Prostate gland (tissue), 2 donors: ENCODE results near the gene CNKSR3.

ENCODE experiments used
- POLR2A ChIP-seq: fragments of 450-650 bp; IDR thresholded peaks from one replicate; pipeline ENCODE4 v1.6.1; 2016; ENCODE audit warnings: antibody characterized with exemption, mild to moderate bottlenecking
- TF ChIP-seq, protein P1 (sequence below), 4 experiments: fragments of 200-600 bp in 2 of 4; fragments of 450-650 bp in 2 of 4; sonication (generic) in 2 of 4; IDR thresholded peaks; 1 replicate in 3 of 4; 2 replicates in 1 of 4; pipeline ENCODE4 v1.5.1; 2016 to 2019; ENCODE audit warnings: antibody characterized with exemption in 4 of 4, mild to moderate bottlenecking in 2 of 4, moderate library complexity in 2 of 4

DNA sequence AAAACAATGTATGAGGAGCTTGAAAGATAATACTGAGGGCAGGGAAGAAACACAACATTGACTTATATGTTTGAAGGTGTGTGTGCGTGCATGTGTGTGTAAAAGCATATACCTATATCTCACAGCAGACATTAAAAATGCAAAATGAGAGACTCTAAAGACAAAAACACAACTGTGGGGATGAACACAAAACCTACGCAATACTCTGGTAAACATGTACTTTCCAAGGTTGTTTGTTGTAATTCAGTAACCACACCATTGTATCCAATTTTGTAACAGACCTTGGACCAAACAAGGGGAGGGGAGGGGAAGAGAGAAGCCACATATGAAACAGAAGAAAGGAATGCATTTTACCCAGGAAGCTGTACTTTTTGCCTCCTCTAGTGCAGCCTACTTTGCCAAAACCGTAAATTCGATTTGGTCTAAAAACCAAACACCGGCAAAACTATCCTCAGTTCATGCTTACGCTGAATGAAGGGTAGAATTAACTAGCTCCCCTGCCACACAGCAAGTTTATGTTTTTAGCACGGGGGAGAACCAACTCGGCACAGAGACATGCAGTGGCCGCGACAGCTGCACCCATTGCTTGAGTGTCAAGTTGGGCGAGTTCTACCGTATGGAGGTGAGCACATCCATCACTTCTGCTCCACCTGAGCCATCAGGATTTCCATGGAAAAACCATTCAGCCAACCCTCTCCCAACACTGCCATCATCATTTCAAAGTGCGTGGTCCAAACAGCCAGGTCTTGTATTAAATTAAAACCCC is 50.0 kb downstream of the CNKSR3 start:
- TF ChIP-seq, protein P1, sequence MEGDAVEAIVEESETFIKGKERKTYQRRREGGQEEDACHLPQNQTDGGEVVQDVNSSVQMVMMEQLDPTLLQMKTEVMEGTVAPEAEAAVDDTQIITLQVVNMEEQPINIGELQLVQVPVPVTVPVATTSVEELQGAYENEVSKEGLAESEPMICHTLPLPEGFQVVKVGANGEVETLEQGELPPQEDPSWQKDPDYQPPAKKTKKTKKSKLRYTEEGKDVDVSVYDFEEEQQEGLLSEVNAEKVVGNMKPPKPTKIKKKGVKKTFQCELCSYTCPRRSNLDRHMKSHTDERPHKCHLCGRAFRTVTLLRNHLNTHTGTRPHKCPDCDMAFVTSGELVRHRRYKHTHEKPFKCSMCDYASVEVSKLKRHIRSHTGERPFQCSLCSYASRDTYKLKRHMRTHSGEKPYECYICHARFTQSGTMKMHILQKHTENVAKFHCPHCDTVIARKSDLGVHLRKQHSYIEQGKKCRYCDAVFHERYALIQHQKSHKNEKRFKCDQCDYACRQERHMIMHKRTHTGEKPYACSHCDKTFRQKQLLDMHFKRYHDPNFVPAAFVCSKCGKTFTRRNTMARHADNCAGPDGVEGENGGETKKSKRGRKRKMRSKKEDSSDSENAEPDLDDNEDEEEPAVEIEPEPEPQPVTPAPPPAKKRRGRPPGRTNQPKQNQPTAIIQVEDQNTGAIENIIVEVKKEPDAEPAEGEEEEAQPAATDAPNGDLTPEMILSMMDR (IDR thresholded peaks at IDR 0.05): no peak
- TF ChIP-seq POLR2A: no peak
